ENCODE measurements around the gene FRMD4A.

The FRMD4A gene

GRCh38 chr10:13701157-13701919, 629.4 kb downstream of the FRMD4A start:
- TF ChIP-seq NFIC (IDR thresholded peaks at IDR 0.05) (peak; percentile 39; the same call in 1 of the 2 replicates), RAD21 (IDR thresholded peaks at IDR 0.05; ENCODE audit: low read depth) (no peak)

DNA sequence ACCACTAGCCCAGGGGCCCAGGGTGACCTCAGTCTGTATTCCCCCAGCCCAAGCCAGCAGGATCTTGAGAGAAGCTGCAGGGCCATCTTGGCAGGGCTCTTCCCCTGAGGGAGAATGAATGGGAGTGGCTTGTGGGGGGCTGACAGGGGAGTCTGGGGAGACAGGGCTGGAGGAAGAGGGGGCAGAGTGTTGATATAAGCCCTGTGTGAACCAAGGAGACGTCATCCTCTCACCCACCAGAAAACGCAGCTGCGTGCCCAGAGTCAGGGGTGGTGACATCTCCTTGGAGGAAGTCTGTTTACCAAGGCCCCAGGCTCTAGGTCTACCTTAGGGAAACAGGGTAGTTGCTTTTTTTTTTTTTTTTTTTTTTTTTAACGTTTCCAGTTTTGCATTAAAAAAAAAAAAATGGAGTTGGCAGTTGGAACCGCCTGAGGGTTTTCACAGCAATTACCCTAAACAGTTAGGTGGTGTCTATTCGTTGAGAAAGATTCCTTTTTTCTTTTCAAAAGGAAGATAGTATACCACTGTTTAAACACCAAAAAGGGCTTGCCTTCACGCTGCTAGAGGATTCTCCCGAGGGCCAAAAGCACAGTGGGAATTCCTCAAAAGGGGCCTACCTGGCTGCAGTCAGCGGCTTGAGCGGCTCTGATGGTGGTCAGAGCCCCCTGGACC, 630.1 kb downstream of the FRMD4A start:
- TF ChIP-seq CEBPB (IDR thresholded peaks at IDR 0.05) (no peak), NFIC (IDR thresholded peaks at IDR 0.05) (no peak), TCF12 (IDR thresholded peaks at IDR 0.05; ENCODE audit: low read depth) (no peak), CREB1 (IDR thresholded peaks at IDR 0.05; ENCODE audit: low read depth) (no peak), TAF1 (IDR thresholded peaks at IDR 0.05; ENCODE audit: low read depth) (no peak), TEAD4 (IDR thresholded peaks at IDR 0.05) (no peak), ZBTB7A (IDR thresholded peaks at IDR 0.05; ENCODE audit: low read depth) (no peak), EP300 (IDR thresholded peaks at IDR 0.05; ENCODE audit: borderline replicate concordance) (no peak), FOXM1 (IDR thresholded peaks at IDR 0.05; ENCODE audit: borderline replicate concordance, low read depth) (no peak), REST (IDR thresholded peaks at IDR 0.05; ENCODE audit: low read depth) (no peak), YY1 (IDR thresholded peaks at IDR 0.05; ENCODE audit: low read depth) (no peak)
- TF ChIP-seq, protein P1, sequence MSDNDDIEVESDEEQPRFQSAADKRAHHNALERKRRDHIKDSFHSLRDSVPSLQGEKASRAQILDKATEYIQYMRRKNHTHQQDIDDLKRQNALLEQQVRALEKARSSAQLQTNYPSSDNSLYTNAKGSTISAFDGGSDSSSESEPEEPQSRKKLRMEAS (IDR thresholded peaks at IDR 0.05) = no peak
- TF ChIP-seq, protein P2, sequence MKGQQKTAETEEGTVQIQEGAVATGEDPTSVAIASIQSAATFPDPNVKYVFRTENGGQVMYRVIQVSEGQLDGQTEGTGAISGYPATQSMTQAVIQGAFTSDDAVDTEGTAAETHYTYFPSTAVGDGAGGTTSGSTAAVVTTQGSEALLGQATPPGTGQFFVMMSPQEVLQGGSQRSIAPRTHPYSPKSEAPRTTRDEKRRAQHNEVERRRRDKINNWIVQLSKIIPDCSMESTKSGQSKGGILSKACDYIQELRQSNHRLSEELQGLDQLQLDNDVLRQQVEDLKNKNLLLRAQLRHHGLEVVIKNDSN (IDR thresholded peaks at IDR 0.05) = no peak

DNA sequence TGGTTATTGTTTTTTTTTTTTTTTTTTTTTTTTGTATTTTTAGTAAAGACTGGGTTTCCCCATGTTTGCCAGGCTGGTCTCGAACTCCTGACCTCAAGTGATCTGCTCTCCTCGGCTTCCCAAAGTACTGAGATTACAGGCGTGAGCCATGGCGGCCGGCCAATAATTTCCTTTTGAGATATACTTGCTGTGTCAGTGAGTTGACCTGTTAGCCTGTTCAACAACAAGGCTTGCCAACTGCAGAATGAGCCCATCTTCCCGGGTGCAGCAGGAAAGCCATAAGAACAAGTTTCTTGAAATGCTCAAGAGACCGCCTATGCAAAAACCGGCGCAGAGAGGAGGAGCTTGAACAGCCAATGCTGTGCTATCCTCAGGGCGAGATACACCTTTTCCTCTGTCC, 631.5 kb downstream of the FRMD4A start:
- TF ChIP-seq CREB1 (IDR thresholded peaks at IDR 0.05; ENCODE audit: low read depth) (no peak), FOXM1 (IDR thresholded peaks at IDR 0.05; ENCODE audit: borderline replicate concordance, low read depth) (no peak), ZBTB7A (IDR thresholded peaks at IDR 0.05; ENCODE audit: low read depth) (no peak), REST (IDR thresholded peaks at IDR 0.05; ENCODE audit: low read depth) (no peak), NFIC (IDR thresholded peaks at IDR 0.05) (no peak)

GRCh38 chr10:13698217-13698616, 632.5 kb downstream of the FRMD4A start:
- TF ChIP-seq, protein P2 (IDR thresholded peaks at IDR 0.05) = no peak
- no peak for TF ChIP-seq EP300 (IDR thresholded peaks at IDR 0.05; ENCODE audit: borderline replicate concordance)
- no peak for TF ChIP-seq CEBPB (IDR thresholded peaks at IDR 0.05)
- no peak for TF ChIP-seq TCF12 (IDR thresholded peaks at IDR 0.05; ENCODE audit: low read depth)
- TF ChIP-seq CREB1 (IDR thresholded peaks at IDR 0.05; ENCODE audit: low read depth) = no peak
- TF ChIP-seq FOXM1 (IDR thresholded peaks at IDR 0.05; ENCODE audit: borderline replicate concordance, low read depth) = no peak
- TF ChIP-seq RAD21 (IDR thresholded peaks at IDR 0.05; ENCODE audit: low read depth) = no peak

- TF ChIP-seq, protein P2 (IDR thresholded peaks at IDR 0.05) = no peak
- TF ChIP-seq FOXM1 (IDR thresholded peaks at IDR 0.05; ENCODE audit: borderline replicate concordance, low read depth) (no peak), CREB1 (IDR thresholded peaks at IDR 0.05; ENCODE audit: low read depth) (no peak), RAD21 (IDR thresholded peaks at IDR 0.05; ENCODE audit: low read depth) (no peak), YY1 (IDR thresholded peaks at IDR 0.05; ENCODE audit: low read depth) (no peak)
- TF ChIP-seq, protein P1 (IDR thresholded peaks at IDR 0.05) = no peak
Observed at GRCh38 chr10:13696071-13696470, 634.7 kb downstream of the FRMD4A start.

DNA sequence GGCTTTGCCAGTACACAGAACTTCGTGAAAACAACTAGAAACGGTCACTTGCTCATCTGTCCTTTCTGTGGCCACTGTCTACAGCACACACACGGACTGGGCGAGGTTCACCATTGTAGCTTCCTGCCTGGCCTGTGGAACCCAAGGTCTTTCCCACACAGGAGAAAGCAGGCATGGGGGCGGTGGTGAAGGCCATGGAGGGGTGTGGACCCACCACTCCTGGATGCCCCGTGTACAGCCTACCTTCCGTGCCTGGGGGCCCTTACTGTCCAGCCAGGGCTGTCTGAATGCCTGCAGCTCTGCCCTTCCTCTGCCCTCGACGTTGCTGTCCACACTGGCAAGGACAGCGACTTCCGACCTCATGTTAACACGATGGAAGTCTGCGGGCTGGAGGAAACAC, 635.1 kb downstream of the FRMD4A start:
- TF ChIP-seq, protein P2 (IDR thresholded peaks at IDR 0.05) = no peak
- TF ChIP-seq TAF1 (IDR thresholded peaks at IDR 0.05; ENCODE audit: low read depth) (no peak), TCF12 (IDR thresholded peaks at IDR 0.05; ENCODE audit: low read depth) (no peak), RAD21 (IDR thresholded peaks at IDR 0.05; ENCODE audit: low read depth) (no peak), YY1 (IDR thresholded peaks at IDR 0.05; ENCODE audit: low read depth) (no peak), EGR1 (IDR thresholded peaks at IDR 0.05) (no peak), EP300 (IDR thresholded peaks at IDR 0.05; ENCODE audit: borderline replicate concordance) (no peak), TEAD4 (IDR thresholded peaks at IDR 0.05) (no peak), NFIC (IDR thresholded peaks at IDR 0.05) (no peak), ZBTB7A (IDR thresholded peaks at IDR 0.05; ENCODE audit: low read depth) (no peak), FOXM1 (IDR thresholded peaks at IDR 0.05; ENCODE audit: borderline replicate concordance, low read depth) (no peak)
- TF ChIP-seq, protein P1 (IDR thresholded peaks at IDR 0.05) = no peak

Measured in Ishikawa (cell line).